GM12878 (cell line): ENCODE data around the gene MYO7A. TPM values are rescaled to one million over a fixed set of nuclear protein-coding genes. Genes with fewer than 3 reads are reported as not detected.

Source experiments
- ATAC-seq: fragments of 200-7000 bp; cut with Tn5 transposase; 3 replicates; pipeline ENCODE4 v1.9.1; 2020; ENCODE audit warnings: mild to moderate bottlenecking, moderate library complexity
- BruUV-seq: library from RNA; stranded (reverse); fragments of 400-500 nt; replicated peaks from 2 replicates; lab custom pipeline; 2021; lab: Mats Ljungman, UMichigan
- CTCF ChIA-PET: fragments of 300-600 bp; sonication (Branson Sonifier 250); formaldehyde crosslinking; extraction: SDS; loops from one replicate; lab custom pipeline; 2021; ENCODE audit warnings: inconsistent platforms; lab: Yijun Ruan, JAX
- POLR2A ChIA-PET: fragments of 350-600 bp; formaldehyde crosslinking; extraction: SDS; loops from one replicate; lab custom pipeline; 2021; ENCODE audit warnings: inconsistent platforms; lab: Charles Lee
- RAD21 ChIA-PET: fragments of 300-600 bp; sonication (Branson Sonifier 250); formaldehyde crosslinking; loops from one replicate; lab custom pipeline; 2023; ENCODE audit warnings: antibody characterized with exemption; ENCODE audit not compliant: unreplicated experiment; lab: Charles Lee
- SMC1A ChIA-PET: fragments of 300-600 bp; sonication (Branson Sonifier 250); formaldehyde crosslinking; loops from one replicate; lab custom pipeline; 2023; ENCODE audit not compliant: unreplicated experiment, uncharacterized antibody; lab: Charles Lee
- DNase-seq: peaks from one replicate; pipeline ENCODE4 v3.0.0-alpha.2; 2011; ENCODE audit warnings: low read depth, low spot score
- FAIRE-seq: peaks from 3 replicates; lab custom pipeline; 2011; peaks lifted over from hg19 to GRCh38; lab: Jason Lieb, UNC
- H2AFZ ChIP-seq: 2 replicates; pipeline ENCODE4 v1.6.0; 2011; ENCODE audit warnings: low read depth, low read length, control low read depth; ENCODE audit not compliant: control insufficient read depth
- H3K27ac ChIP-seq: 2 replicates; pipeline ENCODE4 v1.5.1; 2011; ENCODE audit warnings: control low read depth; ENCODE audit not compliant: control insufficient read depth, insufficient read depth
- H3K27me3 ChIP-seq, 2 experiments: replicated peaks in 1 of 2; 2 replicates each; pipeline versions ENCODE4 v1.6.0 to v1.6.1; 2011; ENCODE audit warnings: low read length in 1 of 2; ENCODE audit not compliant: control insufficient read depth in 2 of 2, insufficient read depth in 2 of 2
- H3K36me3 ChIP-seq, 2 experiments: 2 replicates each; pipeline ENCODE4 v1.5.1; 2011; ENCODE audit warnings: low read length in 1 of 2; ENCODE audit not compliant: control insufficient read depth in 2 of 2, insufficient read depth in 2 of 2
- H3K4me1 ChIP-seq: 2 replicates; pipeline ENCODE4 v1.6.1; 2011; ENCODE audit warnings: mild to moderate bottlenecking, low read length, moderate library complexity, mixed read lengths; ENCODE audit not compliant: control insufficient read depth, insufficient read depth
- H3K4me2 ChIP-seq: 2 replicates; pipeline ENCODE4 v1.6.0; 2011; ENCODE audit warnings: control low read depth; ENCODE audit not compliant: control insufficient read depth, insufficient read depth
- H3K4me3 ChIP-seq: fragments of 200-600 bp; sonication (generic); 2 replicates; pipeline ENCODE4 v1.5.1; 2016
- H3K79me2 ChIP-seq: 2 replicates; pipeline ENCODE4 v1.6.0; 2011; ENCODE audit warnings: low read length; ENCODE audit not compliant: control insufficient read depth, insufficient read depth
- H3K9ac ChIP-seq: 2 replicates; pipeline ENCODE4 v1.8.0; 2011; ENCODE audit warnings: low read length, control low read depth, mixed read lengths; ENCODE audit not compliant: control insufficient read depth, insufficient read depth
- H3K9me3 ChIP-seq: replicated peaks from 3 replicates; pipeline ENCODE4 v1.5.1; 2011; ENCODE audit warnings: mild to moderate bottlenecking, low read length; ENCODE audit not compliant: control insufficient read depth, insufficient read depth
- H4K20me1 ChIP-seq: 2 replicates; pipeline ENCODE4 v1.6.0; 2011; ENCODE audit not compliant: control insufficient read depth, insufficient read depth
- CBFB ChIP-seq: IDR thresholded peaks from 2 replicates; pipeline ENCODE4 v1.6.1; 2016; ENCODE audit warnings: antibody characterized with exemption, low read depth
- HCFC1 ChIP-seq: fragments of 150-350 bp; IDR thresholded peaks from 2 replicates; pipeline ENCODE4 v1.6.1; 2014; ENCODE audit warnings: low read length
- IKZF2 ChIP-seq, 2 experiments: fragments of 450-650 bp; IDR thresholded peaks; 2 replicates each; pipeline ENCODE4 v1.6.1; 2017; ENCODE audit warnings: mild to moderate bottlenecking in 2 of 2, moderate library complexity in 2 of 2
- KAT2A ChIP-seq: conservative IDR thresholded peaks from 2 replicates; pipeline ENCODE4 v1.6.1; 2011; ENCODE audit warnings: low read depth, low read length; ENCODE audit not compliant: control insufficient read depth
- LARP7 ChIP-seq: fragments of 450-650 bp; IDR thresholded peaks from 2 replicates; pipeline ENCODE4 v1.6.1; 2017; ENCODE audit warnings: mild to moderate bottlenecking
- SUZ12 ChIP-seq: fragments of 200-600 bp; sonication (generic); IDR thresholded peaks from one replicate; pipeline ENCODE4 v1.6.1; 2018; ENCODE audit warnings: antibody characterized with exemption, mild to moderate bottlenecking; ENCODE audit not compliant: unreplicated experiment
- ZNF592 ChIP-seq: fragments of 450-650 bp; IDR thresholded peaks from 2 replicates; pipeline ENCODE4 v1.6.1; 2017; ENCODE audit warnings: mild to moderate bottlenecking, moderate library complexity
- WGBS: methylation state at CpG from one replicate; pipeline ENCODE4 v1.1.6; 2016; ENCODE audit warnings: low lambda C conversion rate; ENCODE audit not compliant: insufficient replicate concordance, insufficient coverage; ENCODE audit errors: missing lambda C conversion rate; 5-methylcytosine and 5-hydroxymethylcytosine counted together
- in situ Hi-C: fragments of 300-500 bp; cut with MboI; formaldehyde crosslinking; loops from 9 replicates; pipeline ENCODE4 v1.14.3; 2018; ENCODE audit warnings: mixed read lengths
- intact Hi-C: fragments of 100-400 bp; cut with micrococcal nuclease; formaldehyde crosslinking; loops from one replicate; pipeline ENCODE4 v1.14.2; 2022; ENCODE audit not compliant: unreplicated experiment
- polyA plus RNA-seq, 11 experiments: library from polyadenylated mRNA; depleted of rRNA in 4 of 11; unstranded in 6 of 11; stranded (reverse) in 5 of 11; fragments of >200 nt; fragmentation: Nextera tagmentation in 4 of 11; fragmentation: Illumina TruSeq in 1 of 11; extraction: Ambion mirVana in 4 of 11; extraction: Trizol in 1 of 11; gene quantifications; 1 replicate in 1 of 11; 2 replicates in 10 of 11; pipeline versions ENCODE4 v1.2.1 to v1.2.3, GENCODE V29; 2011 to 2016; ENCODE audit warnings: inconsistent platforms in 2 of 11, missing spikeins in 2 of 11, low read depth in 1 of 11
- total RNA-seq, 4 experiments: library from RNA; depleted of rRNA in 3 of 4; stranded (reverse); fragments of >200 nt in 3 of 4; fragmentation: Illumina TruSeq in 1 of 4; extraction: Trizol in 1 of 4; gene quantifications; 2 replicates each; pipeline versions ENCODE4 v1.2.1 to v1.2.3, GENCODE V29; 2013 to 2021

The MYO7A gene
- total and polyA plus RNA-seq, 10 of the 15 experiments (the other 5 are each of a cell fraction or from before 2014, with no cell fraction given), result 0.01 to 0.21 (median 0.04) TPM; not detected in 6

DNA sequence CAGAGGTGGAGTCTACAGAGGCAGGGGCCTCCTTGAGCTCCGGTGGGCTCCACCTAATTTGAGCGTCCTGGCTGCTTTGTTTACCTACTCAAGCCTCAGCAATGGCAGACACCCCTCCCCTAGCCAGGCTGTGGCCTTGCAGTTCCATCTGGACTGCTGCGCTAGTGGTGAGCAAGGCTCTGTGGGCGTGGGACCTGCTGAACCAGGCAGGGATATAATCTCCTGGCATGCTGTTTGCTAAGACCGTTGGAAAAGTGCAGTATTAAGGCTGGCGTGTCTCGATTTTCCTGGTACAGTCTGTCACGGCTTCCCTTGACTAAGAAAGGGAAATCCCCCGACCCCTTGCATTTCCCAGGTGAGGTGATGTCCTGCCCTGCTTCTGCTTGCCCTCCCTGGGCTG, 95.8 kb downstream of the MYO7A start:
- Histone ChIP-seq H3K9me3 (no peaks in the 10 kb centered on the region), H2AFZ (no peak overlapping the region), H3K36me3 (no peaks in the 10 kb centered on the region), H3K4me3 (no peak overlapping the region), H3K4me1 (no peaks in the 10 kb centered on the region), H3K9ac (no peak overlapping the region), H3K27ac (no peak overlapping the region), H3K27me3 (no peaks in the 10 kb centered on the region; a peak in 1 of 4 replicates), H3K79me2 (no peaks in the 10 kb centered on the region), H3K4me2 (no peak overlapping the region), H4K20me1 (no peaks in the 10 kb centered on the region)
- in situ Hi-C loops, result no loop called here
- 26% methylated on average over 9 of the region's 9 CpGs for WGBS
- ChIA-PET SMC1A (no interaction called here), POLR2A (no interaction called here), RAD21 (no interaction called here), CTCF (no interaction called here)
- BruUV-seq, result no TSS peak
- no peak for ATAC-seq
- intact Hi-C loops, result no loop called here
- TF ChIP-seq CBFB, result no peak
- TF ChIP-seq IKZF2 (IDR thresholded peaks at IDR 0.05), result no peak
- TF ChIP-seq LARP7, result no peak
- TF ChIP-seq KAT2A, result no peak
- no peak for TF ChIP-seq SUZ12
- no peak for TF ChIP-seq ZNF592
- TF ChIP-seq HCFC1, result no peak
- no peak for FAIRE-seq
- DNase-seq, result no peak
